Esophagus mucosa (tissue), 1 donor: ENCODE data around the gene SLC6A8. TPM values are rescaled to one million over a fixed set of nuclear protein-coding genes. Genes with fewer than 3 reads are reported as not detected.

Experiments used
- ATAC-seq: fragments of 200-7000 bp; cut with Tn5 transposase; one replicate; pipeline ENCODE4 v1.9.1; 2020
- total RNA-seq: library from RNA; stranded (reverse); gene quantifications from one replicate; pipeline ENCODE4 v1.2.4, GENCODE V29; 2023
- donor health status: DM: yes; HTN: yes; CAD: no.

Gene SLC6A8
- 62.0 TPM for total RNA-seq

DNA sequence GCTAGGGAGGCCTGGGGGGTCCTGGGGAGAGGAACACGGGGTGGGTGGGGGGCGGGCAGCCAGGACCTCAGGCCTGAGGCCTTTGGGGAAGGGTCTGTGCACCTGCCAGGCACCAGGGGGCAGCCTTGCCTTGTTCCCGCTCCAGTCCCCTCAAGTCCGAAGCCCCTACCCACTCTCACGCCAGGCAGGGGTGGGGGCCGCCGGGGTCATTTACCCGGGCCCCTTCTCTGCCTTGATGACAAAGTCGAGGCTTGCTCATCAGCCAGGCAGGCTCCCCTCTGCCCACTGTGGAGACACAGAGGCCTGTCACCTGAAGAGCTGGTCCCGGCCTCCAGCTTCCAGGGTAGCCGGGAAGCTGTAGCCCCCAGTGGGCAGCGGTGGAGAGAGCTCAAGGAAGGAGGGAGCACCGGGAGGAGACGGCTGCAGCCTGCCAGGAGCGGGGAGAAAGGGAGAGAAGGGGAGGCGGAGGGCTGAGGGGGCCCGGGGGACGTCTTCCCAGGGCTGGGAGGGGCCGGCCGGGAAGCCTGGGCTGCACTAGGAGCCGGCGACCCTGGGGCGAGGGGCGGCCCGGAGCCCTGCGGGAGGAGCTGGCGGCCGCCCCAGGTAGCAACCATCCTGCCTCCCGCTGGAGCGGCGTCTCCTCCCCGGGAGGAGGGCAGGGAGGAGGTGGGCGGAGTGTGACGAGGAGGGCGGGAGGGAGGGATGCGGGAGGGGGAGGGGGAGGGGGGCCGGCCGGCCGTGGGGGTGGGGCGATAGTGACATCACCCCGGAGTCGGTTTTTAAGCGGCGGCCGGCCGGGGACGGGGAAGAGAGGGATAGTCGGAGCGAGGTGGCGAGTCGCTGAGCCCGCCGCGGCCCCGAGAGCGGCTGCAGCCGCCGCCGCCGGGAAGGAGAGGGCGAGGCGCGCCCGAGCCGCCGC, at the start of gene SLC6A8:
Gene SLC6A8 (plus strand): TSS at position 806 of the 919 bp plus-strand sequence. CDS start 649 bp downstream, outside the sequence.
- ATAC-seq: peak; percentile 52

DNA sequence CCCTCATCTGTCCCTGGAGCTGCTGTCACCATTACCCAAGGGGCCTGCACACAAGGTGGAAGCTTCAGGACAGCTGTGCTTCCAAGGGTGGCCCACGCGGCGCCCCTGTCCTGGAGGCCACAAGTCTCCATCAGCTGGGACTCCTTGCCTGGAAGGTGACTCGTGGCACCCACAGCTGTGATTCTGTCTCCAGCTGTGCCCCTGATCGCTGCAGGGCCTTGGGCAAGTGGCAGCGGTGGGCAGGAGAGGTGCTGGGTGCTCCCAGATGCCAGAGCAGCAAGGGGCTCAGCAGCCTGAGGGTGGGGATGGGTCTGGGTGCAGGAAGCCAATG, 49.7 kb upstream of the SLC6A8 start:
- no peak for ATAC-seq

GRCh38 chrX:153638436-153639176, 49.1 kb upstream of the SLC6A8 start:
- ATAC-seq: no peak

DNA sequence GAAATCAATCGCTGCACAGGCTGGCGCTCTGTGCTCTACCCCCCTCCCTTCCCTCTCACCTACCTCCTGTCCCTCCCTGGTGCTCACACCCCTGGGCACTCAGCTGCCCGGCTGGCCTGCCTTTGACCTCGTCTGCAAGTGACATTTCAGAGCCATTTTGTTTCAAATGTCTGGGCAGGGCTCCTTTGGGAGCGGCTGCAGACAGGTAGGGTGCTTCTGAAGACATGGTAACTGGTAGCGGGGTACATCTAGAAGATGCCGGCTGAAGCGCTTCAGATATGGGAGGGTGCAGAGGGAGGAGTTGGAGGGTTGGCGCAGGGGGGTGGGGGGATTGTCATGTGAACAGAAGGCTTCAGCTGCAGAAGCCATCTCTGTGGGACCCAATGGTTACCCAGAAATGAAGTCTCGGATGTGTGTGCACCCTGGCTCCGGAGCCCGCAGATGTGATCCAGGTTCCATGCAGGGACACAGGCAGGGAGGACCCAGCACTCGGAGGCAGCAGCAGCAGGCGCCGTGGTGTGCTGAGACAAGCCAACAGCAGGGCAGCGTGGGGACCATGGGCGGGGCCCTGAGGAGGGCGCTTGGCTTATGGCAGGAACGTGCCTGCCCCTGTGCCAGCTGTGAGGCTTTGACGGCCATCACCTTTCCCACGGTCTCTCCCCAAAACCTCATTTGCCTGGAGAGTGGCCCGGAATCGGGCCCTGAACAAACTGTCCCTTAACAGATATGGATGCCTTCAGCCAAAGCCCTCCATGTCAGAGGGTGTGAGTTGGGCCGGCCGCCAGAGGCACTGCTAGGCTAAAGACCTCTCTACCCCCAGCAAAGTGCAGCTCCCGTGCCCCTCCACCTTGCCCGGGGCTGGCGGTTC, 48.3 kb upstream of the SLC6A8 start:
- ATAC-seq: no peak

GRCh38 chrX:153640045-153640686, 47.6 kb upstream of the SLC6A8 start:
- ATAC-seq: no peak

GRCh38 chrX:153640736-153641575, 46.8 kb upstream of the SLC6A8 start:
- no peak for ATAC-seq

GRCh38 chrX:153641627-153642026, 46.1 kb upstream of the SLC6A8 start:
- ATAC-seq: no peak

DNA sequence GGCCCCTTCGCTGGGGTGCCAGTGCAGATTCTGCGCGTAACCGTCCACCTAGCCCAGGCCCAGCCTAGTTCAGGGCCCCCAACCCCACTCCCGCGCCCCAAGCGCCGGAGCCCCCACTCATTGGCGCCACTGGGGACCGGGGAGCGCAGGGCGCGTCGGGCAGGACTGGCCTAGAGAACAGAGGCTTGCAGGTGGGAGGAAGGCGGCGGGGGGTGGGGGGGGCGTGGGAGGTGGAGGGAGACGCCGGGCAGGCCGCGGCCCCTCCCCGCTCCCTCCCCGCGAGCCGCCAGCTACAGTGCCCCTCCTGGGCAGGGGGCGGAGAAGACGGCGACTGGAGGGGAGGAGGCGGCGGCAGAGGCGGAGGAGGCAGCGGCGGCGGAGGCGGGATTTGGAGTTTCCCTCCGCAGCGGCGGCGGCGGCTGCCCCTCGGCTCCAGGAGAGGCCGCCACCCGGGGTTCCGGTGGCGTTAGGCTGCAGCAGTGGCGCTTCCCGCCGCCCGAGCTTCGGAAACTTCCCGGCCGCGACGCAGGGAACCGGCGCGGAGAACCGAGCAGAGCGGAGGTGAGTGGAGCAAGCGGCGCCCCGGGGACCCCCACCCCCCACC, 45.6 kb upstream of the SLC6A8 start:
- ATAC-seq: no peak

DNA sequence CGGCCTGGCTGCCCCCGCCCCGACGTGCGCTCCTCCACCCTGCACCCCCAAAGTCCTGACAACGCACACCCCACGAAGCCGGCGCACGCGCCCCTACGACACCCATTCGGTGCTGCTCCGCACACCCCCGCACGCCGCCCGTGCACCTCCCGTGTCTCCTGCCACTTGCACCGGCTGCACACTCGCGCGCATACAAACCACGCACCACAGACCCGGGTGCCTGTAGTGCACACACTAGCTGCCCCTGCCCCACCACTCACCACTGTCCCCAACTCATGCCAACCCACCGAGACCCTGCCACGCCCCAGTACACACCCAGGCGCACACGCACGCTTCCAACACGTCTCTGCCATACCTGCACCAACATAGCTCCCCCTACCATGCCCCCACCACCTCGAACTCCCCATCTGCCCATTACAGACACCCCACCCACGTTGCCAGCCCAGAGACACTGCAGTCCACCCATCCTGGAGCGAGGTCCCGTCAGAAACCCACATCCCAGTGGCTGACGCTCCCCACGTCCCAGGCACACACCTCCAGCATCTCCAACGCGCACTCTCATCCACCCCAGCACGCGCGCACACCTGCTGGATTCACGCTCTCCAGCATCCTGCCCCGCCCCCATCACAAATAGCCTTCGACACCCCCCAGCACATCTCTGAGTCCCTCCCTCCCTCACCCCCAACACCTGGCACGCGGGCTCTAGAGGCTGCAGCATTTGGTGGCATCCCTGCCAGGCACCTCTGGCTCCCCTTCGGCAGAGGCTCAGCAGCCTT, 44.9 kb upstream of the SLC6A8 start:
- ATAC-seq: no peak

- no peak for ATAC-seq
Measured at GRCh38 chrX:153643431-153644351, 44.0 kb upstream of the SLC6A8 start.

- ATAC-seq: no peak
Measured at GRCh38 chrX:153644356-153645125, 43.2 kb upstream of the SLC6A8 start.

DNA sequence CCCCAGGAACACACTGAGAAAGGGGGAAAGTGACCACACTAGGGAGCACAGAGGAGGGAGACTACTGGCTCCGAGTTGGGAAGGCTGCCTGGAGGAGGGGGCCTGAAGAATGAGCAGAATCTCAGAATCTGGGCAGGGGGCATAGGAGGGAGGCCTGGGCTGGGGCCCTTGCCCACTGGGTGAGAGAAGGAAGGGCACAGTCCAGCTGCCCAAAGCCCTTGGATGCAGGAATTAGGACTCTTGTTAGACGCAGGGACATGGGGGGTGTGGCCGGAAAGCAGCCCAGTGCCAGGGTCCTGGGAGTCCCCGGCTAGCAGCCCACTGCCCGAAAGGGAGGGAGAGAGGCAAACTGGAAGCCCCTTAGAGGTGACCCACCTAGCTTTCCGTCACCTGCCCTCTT, 42.6 kb upstream of the SLC6A8 start:
- ATAC-seq: no peak

DNA sequence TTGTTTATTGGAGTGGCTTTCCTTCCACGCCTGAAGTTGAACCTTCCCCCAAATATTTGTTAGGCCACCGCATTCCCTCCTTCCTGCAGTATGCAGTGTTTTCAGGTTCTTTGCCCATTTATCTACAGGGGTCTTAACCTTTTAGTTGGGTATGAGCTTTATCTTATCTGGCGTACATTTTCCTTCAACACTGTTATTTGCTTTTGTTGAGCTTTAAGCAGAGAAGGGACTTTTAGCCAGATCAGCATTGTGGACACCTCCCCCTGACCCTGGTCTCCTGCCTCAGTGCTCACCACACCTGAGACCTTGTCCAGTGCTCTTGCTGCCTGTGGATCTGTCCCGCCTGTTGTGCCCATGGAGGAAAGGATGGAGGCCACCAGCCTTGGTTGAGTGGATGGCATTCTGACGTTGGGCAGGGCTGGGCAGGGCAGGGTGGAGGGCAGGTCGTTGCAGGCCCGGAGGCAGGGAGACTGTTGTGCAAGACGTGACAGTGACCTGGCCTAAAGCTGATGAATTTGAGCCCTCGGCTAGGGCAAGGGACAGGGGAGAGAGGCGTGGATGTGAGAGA, 41.7 kb upstream of the SLC6A8 start:
- ATAC-seq: peak; percentile 68

DNA sequence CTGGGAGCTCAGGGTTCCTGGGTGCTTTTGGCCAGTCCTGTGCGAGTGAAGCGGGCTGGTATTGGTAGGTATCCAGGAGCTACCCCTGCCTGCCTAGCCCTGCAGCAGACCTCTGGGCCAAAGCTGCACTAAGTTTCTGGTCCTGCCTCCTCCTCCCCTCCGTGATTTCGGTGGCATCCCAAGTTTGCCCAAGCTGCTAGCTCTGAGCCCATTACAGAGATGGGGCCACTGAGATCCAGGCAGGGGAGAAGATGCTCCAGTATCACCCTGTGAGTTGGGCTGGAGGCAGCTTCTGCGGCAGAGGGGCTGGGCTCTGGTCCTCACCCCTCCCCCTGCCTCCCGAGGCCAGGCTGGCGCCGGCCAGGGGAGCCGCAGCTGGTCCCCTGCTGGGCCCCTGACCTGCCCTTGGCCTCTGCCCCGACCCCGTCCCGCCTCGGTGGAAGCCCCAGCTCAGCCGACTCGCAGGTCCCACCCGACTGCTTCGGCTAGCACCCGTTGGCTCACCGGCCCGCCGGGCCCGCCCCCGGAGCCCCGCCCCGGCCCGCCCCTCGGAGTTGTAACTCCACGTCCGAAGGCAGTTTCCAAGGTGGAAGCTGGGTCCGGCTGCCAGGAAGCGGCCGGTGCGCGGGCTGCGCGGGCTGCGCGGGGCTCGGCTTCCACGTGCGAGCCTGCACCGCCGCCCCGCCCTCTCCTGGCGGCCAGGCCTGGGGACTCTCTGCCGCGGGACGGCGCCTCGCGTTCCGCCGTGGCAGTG, 40.9 kb upstream of the SLC6A8 start, which contains the start of gene DUSP9:
Gene DUSP9 (plus strand): TSS at position 584 of the 754 bp plus-strand sequence. CDS start 751 bp downstream, outside the sequence.
- ATAC-seq: peak; percentile 19

DNA sequence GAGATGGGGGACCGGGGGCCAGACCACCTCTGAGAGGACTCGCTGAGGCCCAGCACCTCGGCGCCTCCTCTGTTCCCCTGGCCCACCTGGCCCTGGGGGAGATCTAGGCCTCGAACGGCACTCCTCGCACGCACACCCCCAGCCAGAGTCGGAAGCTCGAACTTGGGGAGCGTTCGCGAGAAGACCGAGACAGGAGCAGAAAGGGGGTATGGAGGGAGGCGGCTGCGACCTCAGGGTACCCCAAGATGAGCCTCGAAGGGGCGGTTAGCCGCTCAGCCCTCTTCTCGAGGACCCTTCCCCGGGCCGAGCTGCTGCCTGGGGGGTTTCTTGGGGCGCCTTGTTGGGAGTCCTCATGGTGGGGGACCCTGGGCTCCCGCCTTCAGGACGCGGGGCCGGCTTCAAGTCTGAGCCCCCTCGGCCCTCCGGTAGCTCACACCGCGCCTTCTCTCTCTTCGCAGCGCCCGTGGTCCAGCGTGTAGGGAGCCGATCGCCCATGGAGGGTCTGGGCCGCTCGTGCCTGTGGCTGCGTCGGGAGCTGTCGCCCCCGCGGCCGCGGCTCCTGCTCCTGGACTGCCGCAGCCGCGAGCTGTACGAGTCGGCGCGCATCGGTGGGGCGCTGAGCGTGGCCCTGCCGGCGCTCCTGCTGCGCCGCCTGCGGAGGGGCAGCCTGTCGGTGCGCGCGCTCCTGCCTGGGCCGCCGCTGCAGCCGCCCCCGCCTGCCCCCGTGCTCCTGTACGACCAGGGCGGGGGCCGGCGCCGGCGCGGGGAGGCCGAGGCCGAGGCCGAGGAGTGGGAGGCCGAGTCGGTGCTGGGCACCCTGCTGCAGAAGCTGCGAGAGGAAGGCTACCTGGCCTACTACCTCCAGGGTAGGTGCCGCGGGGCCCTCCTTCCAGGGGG, 40.0 kb upstream of the SLC6A8 start:
- ATAC-seq: no peak
